HG02759 (cell line): ENCODE measurements around the gene APOO.
"Not testable (repeated sequence)": the region's sequence is repeated elsewhere in the genome, so short reads cannot be mapped to it uniquely, and the experiment has no call there.

ENCODE experiments used
- ATAC-seq: cut with Tn5 transposase; IDR thresholded peaks from one replicate; pipeline ENCODE4 v1.9.1; 2021; ENCODE audit warnings: mild to moderate bottlenecking, moderate library complexity; ENCODE audit not compliant: unreplicated experiment

APOO gene

GRCh38 chrX:23904096-23904495 lies 3.6 kb downstream of the APOO start:
- ATAC-seq, result no peak

- ATAC-seq, result no peak
Measured at GRCh38 chrX:23902419-23902818, 5.3 kb downstream of the APOO start.

GRCh38 chrX:23901805-23902204 lies 5.9 kb downstream of the APOO start:
- ATAC-seq, result peak; percentile 71

DNA sequence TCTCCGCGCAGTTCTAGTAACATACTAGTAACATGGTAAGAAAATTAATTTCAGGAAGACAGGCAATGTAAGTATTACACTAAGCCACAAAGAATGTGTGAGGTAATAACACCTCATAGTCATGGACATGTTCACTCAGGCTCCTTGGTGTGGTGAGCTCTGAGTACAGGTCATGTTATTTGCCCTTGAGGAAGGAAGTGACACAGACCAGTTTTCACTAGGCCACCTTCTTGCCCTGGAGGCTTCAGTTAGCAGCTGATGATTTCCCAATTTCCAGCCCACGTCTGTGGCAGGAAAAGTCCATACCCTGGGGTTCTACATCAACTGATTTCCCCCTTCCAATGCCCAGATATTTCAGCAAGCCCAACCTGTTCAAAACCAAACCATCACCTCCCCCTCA lies 6.7 kb downstream of the APOO start:
- ATAC-seq, result no peak

DNA sequence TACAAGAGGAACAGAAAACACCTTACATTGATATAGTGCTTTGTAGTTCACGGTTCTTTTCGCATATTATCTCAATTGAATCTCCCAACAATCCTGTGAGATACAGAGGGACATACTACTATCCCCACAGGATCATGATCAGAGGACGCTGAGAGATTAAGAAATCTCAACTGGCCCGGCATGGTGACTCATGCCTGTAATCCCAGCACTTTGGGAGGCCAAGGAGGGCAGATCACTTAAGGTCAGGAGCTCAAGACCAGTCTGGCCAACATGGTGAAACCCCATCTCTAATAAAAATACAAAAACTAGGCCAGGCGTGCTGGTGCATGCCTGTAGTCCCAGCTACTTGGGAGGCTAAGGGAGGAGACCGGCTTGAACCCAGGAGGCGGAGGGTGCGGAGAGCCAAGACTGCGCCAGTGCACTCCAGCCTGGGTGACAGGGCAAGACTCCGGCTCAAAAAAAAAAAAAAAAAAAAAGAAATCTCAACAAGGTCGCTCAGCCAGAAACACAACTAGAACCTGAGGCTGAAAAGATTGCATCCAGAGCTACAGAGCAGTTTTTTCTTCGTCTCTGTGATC lies 7.4 kb downstream of the APOO start:
- no peak for ATAC-seq

DNA sequence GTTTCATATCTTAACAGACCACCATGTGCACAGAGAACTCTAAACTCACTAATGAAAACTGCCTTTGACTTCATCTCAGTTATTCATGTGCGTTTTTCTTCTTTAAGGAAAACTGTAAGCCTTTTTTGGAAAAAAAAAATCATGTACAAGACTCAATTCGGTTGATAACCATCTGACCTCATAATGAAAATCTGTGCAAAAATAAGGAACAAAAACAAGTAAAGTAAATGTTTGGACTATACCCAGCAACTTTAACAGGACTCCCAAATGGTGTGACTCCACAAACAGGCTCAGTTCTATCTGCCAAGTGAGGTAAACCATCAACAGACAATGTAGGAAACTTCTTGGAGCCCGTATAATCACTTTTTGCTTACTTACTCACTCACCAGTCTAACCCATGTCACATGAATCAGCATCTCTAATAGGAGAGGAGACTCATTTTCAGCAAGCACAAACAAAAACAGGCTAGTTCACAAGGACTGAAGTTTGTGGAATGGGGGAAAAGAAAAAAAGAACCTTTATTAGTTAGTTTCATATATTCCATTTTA lies 9.3 kb downstream of the APOO start:
- ATAC-seq, result no peak

GRCh38 chrX:23896981-23897380 lies 10.8 kb downstream of the APOO start:
- ATAC-seq, result no peak

GRCh38 chrX:23896539-23896938 lies 11.2 kb downstream of the APOO start:
- ATAC-seq, result not testable (repeated sequence)

GRCh38 chrX:23894993-23895392 lies 12.7 kb downstream of the APOO start:
- ATAC-seq, result not testable (repeated sequence)

DNA sequence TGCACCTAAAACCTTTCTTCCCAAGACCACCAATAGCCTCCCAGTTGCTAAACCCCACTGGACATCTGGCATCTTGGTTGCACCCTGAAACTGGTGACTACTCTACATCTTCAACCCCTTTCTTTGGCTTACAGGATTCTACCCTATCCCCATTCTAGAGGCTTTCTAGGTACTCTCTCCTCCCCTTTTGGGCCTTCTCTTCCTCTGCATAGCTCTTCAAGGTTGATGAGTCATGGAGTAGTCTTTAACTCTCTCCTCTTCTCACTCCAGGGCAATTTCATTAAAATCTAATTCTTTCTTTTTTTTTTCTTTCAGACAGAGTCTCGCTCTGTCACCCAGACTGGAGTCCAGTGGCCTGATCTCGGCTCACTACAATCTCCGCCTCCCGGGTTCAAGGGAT lies 16.8 kb downstream of the APOO start:
- ATAC-seq, result no peak

- no peak for ATAC-seq
Measured at GRCh38 chrX:23888887-23889501, 18.7 kb downstream of the APOO start.

- no peak for ATAC-seq
Measured at GRCh38 chrX:23887918-23888317, 19.8 kb downstream of the APOO start.

- ATAC-seq, result no peak
Measured at GRCh38 chrX:23887451-23887850, 20.3 kb downstream of the APOO start.

- ATAC-seq, result no peak
Measured at GRCh38 chrX:23885803-23886202, 21.9 kb downstream of the APOO start.

DNA sequence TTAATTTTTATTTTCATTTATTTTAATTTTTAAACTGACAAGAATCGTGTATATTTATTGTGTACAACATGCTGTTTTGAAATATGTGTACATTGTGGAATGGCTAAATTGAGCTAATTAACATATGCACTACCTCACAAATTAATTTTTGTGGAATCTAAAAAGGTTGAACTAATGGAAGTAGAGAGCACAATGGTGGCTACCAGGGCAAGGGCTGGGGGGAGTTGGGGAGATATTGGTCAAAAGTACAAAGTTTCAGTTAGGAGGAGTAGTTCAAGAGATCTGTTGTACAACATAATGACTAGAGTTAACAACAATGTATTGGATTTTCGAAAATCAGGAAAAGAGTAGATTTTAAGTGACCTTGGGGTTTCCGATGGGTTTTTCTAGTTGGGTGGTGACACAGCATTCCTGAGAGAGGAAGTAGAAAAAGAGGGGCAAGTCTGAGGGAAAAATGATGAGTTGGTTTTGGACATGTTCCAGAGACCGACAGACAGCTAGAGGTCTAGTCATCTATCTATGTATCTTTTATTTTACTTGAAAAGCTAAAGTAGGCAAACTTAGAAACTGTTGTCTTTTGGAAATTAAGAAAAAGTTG lies 23.2 kb downstream of the APOO start:
- no peak for ATAC-seq

DNA sequence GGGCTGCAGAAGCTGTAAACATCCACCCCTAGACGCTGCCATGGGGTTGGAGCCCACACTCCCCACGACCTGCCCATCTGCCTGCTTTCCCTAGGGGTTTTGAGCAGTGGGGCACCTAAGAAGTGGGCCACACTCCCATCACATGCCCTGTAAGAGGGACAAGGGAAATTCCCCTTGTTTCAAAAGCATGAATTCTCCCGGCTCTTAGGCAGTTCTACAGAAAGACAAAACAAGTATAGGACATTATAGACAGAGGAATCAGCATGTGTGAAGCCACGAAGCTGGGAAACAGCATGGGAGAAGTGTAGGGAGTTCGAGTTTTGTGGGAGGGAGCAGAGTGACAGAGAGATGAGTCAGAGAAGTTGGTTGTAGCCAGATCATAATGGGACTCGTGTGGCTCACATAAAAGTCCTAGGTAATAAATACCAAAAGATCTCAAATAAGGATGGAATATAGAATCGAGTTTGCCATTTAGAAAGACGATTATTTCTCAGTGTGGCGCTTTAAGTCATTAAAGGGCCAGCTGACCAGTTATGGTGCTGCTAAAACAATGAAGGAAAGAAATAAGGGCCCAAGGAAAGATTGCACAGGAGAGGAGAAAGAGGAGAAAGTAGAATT lies 23.9 kb downstream of the APOO start:
- no peak for ATAC-seq

DNA sequence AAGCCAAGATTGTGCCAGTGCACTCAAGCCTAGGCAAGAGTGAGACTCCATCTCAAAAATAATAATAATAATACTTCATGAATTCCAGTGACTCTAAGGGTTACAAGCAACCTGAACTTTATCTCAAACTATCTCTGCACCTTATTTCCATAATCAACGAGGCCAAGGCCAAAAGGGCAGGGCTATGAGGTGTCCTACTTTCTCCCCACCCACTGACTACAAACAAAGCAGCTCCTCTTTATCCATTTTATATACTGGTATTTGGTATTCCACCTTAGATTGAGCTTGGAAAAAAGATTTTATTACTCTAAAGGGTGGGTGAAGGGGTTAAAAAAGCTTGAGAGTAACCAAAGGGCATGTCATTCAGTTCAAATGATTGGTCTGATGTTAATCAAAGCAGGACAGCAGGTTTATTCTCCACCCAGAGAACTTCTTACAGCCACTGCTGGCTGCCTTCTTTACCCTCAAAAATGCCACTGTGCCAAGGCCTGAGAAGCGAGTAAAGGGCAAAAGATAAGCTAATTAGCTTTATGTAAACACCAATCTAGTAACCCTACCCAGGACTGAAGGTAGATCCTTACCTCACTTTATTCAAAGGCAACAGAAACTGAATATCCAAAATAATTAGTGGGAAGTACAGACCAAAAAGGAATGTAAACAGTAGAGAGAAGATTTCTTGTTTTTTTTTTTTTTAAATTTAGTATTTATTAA lies 28.2 kb downstream of the APOO start:
- no peak for ATAC-seq

DNA sequence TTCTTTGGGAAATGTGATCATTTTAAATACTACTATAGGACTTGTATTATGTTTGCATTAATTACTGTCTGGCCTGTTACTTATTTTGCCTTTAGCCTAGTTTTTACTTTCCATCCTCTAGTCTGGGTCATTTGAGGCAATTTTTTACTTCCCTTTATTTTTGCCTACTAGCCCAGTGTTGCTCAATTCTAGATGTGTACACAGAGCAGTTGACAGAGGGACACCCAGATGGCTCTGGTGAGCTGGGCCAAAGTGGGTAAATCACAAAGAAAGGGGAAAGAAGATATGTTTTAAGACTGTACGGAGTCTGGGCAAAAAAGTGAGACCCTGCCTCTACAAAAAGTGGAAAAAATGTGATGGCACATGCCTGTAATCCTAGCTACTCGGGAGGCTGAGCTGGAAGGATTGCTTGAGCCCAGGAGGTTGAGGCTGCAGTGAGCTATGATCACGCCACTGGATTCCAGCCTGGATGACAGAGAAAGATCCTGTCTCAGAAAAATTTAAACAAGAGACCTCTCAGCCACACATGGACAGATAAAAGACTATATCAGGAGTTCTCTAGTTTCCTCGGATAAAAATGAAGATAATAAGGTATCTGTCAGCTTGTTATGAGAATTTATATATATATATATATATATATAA lies 35.7 kb downstream of the APOO start:
- ATAC-seq, result no peak

- no peak for ATAC-seq
Measured at GRCh38 chrX:23870041-23870440, 37.7 kb downstream of the APOO start.

GRCh38 chrX:23864742-23865326 lies 42.9 kb downstream of the APOO start:
- ATAC-seq, result no peak
